GM21360 (cell line): ENCODE data around the gene RASA4B.
"Not testable (repeated sequence)": the region's sequence is repeated elsewhere in the genome, so short reads cannot be mapped to it uniquely, and the experiment has no call there.

Experiments
- ATAC-seq: cut with Tn5 transposase; IDR thresholded peaks from one replicate; pipeline ENCODE4 v1.9.1; 2021; ENCODE audit warnings: mild to moderate bottlenecking, moderate library complexity; ENCODE audit not compliant: unreplicated experiment

Gene RASA4B

DNA sequence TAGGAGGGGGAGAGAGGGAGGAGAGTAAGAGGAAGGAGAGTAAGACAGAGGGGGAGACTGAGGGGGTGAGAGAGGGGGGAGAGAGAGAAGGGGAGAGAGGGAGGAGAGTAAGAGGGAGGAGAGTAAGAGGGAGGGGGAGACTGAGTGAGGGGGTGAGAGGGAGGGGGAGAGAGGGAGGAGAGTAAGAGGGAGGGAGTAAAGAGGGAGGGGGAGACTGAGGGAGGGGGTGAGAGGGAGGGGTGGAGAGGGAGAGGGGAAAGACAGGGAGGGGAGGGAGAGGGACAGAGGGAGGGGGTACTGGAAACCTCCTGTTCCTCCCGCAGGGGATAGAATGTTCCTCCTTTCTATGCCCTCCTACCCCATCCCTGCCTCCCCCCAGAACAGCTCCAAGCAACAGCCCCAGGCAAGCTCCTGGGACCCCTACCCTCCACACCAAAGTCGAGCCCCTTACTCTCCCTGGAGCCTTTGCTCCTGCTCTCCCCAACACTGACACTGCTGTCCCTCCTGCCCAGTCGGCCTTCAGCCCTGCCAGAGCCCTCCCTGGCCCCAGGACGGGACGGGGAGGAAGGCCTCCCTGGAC is 4.8 kb downstream of the RASA4B start:
- ATAC-seq, result not testable (repeated sequence)

DNA sequence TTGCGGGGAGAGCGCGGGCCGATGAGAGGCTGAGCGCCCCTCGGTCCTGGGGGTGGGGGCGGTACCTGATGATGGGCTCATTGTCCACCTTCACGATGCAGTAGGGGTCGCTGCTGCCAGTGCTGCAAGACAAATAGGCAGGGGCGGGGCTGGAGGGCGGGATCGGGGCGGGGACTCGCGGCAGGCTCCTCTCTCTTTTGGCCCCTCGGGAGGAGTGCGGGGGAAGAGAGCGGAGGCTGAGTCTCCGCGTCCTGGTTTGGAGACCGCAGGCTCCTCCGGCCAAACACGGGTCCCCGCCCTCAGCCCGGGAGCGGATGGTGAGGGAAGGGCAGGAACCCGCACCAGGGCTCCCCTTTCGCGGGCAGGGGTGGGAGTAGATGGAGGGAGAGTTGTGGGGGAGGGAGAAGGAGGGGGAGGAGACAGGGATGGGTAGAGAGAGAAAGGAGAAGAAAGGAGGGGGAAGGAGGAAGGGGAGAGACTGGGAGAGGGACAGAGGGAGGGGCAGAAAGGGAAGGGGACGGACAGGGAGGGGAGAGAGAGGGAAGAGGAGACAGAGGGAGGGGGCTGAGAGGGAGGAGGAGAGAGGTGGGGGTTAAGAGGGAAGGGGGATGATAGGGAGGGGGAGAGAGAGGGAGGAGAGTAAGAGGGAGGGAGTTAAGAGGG is 5.6 kb downstream of the RASA4B start:
- peak; percentile 40 for ATAC-seq

DNA sequence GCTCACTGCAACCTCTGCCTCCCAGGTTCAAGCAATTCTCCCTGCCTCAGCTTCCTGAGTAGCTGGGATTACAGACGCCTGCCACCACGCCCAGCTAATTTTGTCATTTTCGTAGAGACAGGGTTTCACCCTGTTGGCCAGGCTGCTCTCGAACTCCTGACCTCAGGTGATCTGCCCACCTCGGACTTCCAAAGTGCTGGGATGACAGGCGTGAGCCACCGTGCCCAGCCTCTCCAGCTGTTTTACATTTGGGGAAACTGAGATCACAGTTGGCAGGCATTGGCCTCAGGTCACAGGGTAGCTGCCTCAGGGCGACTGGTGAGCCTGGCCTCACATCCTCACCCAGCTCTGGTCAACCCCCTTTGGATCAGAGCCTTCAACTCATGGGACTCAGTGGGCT is 7.0 kb downstream of the RASA4B start:
- not testable (repeated sequence) for ATAC-seq

DNA sequence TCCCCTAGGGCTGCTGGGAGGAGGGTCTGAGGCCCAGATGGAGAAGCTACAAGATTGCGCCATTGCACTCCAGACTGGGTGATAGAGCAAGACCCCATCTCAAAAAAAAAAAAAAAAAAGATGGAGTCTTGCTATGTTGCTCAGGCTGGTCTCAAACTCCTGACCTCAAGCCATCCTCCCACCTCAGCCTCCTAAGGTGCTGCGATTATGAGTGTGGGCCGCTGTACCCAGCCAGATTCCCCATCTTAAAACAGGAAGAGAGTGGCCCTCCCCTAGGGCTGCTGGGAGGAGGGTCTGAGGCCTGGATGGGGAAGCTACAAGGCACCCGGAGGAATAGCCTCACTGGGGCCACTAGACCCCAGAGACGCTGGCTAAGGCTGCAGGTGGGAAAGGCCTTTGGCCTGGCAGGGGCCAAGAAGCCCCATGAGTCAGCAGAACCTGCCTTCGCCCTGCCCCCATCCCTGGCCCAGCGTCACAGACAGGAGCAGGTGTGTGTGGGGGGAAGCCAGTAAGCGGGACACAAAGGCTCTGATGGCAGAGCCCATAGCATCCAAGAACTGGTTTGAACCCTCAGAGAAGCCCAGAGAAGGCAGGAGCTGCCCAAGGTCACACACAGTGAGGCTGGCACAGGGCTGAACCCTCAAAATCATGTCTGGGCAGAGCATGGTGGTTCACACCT is 10.0 kb downstream of the RASA4B start:
- ATAC-seq, result not testable (repeated sequence)

DNA sequence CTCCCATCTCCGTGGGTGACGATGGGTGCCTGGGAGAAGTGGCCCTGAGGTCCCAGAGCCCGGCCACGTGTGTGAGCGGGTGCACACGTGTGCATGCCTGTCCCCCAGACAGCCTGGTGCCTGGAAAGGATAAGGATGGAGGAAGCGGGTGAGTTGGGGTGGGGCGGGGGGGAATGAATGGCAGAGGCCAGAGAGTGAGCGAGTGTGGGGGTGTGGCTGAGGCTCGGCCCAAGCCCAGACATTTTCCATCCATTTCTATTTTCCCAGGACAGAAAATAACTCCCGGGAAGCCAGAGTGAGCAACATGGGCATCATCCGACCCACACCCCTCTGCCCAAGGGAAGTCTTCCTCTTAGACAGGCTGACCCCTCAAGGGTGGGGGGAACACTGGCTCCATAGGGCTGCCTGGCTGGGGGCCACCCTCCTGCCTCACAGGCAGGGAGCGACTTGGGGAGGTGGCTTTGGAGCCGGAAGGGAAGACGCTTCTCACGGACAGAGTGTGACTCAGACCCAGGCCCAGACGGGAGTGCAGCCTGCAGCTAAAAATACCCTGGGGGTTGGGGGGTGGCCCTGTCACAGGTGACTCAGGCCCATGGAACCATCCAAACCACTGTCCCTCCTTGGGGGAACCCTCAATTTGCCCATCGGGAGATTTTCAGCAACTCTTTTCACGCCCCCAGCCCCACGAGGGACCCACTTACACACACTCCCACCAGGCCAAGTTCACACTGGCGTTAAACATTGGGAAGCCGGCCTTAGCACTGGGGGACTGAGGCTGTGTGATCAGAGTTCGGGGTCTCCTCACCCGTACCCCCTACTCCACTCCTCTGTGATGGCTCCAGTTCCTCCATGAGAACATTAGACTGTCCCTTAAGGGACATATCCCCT is 12.0 kb downstream of the RASA4B start:
- ATAC-seq, result not testable (repeated sequence)

DNA sequence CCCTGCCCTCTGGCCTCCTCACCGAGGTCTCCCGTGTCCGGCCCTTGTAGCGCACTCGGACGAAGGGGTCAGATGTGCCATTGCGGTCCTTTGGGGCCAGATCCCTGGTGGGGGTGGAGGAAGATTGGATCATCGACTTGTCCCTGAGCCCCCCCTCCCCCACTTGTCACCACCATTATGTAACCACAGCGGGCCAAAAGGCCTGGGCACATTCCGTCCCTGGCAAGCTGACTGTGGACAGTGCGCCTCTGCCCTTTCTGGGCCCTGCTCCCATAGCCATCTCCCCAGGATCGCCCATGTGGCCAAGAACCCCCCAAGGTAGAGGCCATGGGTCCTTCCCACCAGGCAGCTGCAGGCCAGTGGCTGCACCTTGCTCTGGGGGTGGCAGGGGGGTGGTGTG is 14.4 kb downstream of the RASA4B start:
- ATAC-seq, result not testable (repeated sequence)

DNA sequence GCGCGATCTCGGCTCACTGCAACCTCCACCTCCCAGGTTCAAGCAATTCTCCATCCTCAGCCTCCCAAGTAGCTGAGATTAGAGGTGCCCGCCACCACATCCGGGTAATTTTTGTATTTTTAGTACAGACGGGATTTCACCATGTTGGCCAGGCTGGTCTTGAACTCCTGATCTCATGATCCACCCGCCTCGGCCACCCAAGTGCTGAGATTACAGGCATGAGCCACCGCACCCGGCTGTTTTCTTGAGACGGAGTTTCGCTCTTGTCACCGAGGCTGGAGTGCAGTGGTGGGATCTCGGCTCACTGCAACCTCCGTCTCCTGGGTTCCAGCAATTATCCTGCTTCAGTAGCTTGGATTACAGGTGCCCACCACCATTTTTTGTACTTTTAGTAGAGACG is 19.3 kb downstream of the RASA4B start:
- ATAC-seq, result not testable (repeated sequence)

DNA sequence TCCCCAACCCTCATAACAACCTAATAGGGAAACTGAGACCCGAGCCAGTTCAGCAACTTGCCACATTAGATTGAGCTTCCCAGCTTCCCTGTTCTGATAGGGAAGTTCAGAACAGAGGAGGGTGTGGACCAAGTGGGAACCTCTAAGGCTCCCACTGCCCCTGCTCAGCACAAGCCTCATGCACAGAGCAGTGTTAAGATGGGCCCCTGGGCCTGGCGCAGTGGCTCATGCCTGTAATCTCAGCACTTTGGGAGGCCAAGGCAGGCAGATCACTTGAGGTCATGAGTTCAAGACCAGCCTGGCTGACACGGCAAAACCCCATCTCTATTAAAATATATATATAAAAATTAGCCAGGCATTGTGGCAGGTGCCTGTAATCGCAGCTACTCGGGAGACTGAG is 20.3 kb downstream of the RASA4B start:
- ATAC-seq, result not testable (repeated sequence)

DNA sequence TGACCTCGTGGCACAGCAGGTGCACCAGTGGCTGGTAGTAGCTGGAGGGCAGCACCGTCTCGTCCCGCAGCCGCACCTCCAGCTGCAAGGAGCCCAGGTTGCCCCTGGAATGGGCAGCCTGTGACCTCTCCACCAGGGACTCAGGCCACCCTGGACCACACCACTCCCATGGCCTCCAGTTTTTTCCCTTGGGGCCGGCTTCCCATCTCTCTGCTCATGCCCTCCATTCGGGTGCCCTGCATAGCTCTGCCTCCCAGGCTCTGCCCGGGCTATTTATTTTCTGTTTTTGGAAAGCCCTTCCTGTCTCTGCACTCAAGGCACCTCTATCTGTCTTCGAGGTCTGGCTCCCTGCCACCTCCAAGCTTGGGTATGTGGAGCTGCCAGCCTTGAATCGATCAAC is 20.7 kb downstream of the RASA4B start:
- ATAC-seq, result not testable (repeated sequence)

DNA sequence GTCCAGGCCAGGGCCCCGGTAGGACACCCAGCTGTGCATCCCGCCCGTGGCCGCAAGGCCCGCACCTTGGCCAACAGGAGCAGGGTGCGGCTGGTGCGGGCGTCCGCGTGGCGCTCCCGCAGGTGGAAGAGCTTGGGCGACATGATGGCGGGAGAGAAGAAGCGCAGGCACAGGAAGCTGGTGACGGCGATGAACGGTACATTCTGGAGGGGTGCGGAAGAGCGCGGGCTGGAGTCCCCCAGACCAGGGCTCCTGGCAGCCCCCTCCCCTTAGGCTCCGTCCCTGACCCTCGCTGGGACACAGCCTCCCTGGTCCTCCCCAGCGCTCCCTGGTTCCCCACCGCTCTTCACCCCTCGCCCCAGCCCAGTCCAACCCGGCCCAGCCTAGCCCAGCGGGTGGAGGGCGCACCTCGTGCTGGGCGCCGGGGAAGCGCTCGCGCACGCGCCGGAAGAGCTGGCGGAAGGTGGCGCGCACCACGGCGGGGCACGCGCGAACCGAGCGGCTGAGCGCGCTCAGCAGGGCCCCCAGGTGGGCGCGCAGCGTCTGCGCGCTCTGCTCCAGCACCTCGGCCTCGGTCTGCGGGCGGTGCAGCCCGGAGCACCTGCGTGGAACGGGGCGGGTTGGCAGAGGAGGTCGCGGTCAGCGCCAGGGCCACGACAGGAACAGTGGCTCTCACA is 23.0 kb downstream of the RASA4B start:
- ATAC-seq, result peak; percentile 55

DNA sequence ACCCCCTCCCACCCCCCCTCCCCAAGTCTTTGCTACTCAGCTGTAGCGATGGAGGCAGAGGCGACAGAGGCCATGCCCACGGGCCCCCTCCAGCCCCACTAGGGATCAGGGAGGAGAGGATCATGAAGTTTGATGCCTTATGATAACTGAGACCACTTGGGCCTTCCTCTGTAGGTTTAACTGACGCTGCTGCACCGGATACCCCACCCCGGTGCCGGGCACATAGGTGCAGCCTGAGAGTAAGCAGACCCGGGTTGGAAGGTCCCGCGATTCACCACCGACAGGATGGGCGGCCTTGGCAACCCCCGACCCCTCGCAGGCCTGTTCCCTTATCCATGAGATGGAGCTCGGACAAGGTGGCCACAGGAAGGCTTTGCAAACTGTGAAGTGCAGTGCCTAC is 23.6 kb downstream of the RASA4B start:
- not testable (repeated sequence) for ATAC-seq

DNA sequence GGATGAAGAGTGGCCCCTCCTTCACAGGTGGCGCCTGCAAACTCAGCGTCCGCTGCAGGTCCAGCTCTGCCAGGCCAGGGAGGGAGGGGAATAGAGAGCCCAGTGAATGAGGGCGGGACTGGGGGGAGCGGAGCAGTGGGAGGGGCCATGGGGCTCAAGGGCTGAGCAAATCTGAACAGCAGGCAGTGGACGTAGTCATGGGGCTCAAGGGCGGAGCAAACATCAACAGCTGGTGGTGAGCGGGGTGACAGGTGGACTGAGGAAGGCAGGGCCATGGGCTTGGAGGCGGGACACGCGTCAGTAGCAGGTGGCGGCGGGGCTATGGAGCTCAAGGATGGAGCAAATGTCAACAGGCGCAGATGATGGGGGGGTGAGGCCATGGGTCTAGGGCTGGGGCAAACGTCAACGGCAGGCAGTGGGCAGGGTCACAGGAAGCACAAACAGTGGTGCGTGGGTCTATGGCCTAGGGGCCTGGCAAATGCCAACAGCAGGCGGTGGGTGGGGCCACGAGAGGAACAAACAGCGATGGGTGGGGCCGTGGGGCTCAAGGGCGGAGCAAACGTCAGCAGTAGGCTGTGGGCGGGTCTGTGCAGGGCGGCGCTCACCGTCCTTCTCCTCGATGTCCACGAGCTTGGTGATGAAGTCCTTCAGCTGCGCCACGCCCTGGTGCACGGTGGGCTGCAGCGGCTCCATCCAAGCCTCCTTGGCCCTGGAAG is 24.2 kb downstream of the RASA4B start:
- peak; percentile 24 for ATAC-seq

DNA sequence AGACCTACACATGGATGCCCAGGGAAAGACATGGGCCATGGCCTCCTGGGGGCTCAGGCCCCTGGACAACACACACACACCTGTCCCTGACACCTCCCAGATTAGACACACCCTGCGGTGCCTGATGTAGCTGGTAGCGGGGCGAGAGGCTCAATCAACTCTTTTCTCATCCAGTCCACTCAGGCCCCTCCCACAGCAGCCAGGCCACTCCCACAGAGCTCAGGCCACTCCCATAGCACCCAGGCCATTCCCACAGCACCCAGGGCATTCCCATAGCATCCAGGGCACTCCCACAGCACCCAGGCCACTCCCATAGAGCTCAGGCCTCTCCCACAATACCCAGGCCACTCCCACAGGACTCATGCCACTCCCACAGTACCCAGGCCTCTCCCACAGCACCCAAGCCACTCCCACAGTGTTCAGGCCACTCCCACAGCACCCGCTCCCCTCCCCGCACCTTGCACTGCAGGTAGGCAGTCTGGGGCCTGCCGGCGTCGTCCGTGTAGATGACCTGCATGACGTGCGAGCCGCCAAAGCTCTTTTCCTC is 27.0 kb downstream of the RASA4B start:
- ATAC-seq, result peak; percentile 58

DNA sequence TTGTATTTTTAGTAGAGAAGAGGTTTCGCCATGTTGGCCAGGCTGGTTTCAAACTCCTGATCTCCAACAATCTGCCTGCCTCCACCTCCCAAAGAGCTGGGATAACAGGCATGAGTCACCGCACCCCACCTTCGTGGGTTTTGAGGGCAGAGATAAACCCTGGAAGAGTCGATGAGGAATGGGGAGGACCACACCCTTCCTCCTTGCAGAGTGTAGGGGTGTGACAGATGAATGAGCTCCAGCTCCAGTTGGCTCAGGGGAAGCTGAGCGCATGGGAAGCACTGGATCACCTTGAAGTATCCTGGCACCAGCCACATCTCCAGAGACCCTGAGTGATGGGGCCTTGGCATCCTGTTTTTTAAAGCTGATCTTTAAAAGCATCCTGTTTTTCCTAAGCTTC is 33.3 kb downstream of the RASA4B start:
- ATAC-seq, result not testable (repeated sequence)

DNA sequence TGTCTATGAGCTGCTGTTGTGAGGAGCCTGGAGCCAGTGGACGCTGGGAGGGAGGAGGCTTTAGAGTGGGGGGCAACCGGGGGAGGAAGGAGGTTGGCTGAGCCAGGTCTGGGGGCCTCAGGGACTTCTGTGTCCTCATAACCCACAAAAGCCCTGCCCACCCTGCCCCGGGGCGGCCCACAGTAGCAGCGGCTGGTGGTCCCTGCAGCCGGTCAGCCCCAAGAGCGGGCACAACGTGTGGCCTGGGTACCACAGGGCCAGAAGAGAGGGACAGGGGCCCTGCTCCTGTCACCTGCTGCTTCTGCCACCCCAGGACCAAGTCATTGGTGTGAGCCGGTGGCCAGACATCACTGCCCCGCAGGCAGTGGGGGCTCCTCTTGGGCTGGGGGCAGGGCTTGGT is 35.6 kb downstream of the RASA4B start:
- not testable (repeated sequence) for ATAC-seq

DNA sequence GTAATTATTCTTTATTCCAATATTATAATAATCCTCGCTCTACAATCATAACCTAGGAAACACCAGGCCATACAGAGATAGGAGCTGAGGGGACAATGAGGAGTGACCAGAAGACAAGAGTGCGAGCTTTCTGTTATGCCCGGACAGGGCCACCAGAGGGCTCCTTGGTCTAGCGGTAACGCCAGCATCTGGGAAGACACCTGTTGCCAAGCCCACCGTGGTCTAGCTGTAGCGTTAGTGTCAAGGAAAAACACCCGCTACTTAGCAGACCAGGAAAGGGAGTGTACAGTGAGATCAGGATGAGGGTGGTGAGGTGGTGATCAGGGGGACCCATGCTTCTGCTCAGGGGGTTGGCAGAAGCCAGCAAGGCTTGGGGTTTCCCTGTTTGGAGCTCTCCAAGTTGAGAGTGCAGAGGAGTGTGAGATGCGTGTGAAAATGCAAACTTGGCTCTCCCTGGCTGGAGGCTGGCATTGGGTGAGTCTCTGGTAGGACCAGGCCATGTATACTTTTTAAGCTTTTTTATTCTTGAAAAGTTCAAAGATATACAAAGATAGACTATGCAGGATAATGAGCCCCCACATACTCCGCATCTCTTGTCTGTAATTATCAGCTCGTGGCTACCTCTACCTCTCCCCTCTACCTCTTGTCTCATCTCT is 37.5 kb downstream of the RASA4B start:
- not testable (repeated sequence) for ATAC-seq

DNA sequence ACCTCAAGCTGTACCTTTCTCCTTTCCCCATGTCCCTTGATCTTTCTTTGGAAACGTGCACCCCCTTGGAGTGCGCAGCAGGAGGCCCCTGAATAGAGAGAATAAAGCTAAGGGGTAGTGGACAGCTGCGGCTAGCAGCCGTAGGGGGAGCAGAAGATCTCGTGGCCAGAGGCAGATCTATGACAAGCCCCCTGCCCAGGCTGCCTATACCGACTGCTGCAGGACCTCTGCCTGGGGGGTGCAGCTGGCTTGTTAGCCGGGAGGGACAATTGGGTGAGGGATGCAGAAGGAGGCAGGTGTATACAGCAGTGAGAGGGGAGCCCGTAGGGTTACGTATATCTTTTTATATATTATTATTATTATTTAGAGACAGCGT is 38.4 kb downstream of the RASA4B start:
- peak; percentile 34 for ATAC-seq

DNA sequence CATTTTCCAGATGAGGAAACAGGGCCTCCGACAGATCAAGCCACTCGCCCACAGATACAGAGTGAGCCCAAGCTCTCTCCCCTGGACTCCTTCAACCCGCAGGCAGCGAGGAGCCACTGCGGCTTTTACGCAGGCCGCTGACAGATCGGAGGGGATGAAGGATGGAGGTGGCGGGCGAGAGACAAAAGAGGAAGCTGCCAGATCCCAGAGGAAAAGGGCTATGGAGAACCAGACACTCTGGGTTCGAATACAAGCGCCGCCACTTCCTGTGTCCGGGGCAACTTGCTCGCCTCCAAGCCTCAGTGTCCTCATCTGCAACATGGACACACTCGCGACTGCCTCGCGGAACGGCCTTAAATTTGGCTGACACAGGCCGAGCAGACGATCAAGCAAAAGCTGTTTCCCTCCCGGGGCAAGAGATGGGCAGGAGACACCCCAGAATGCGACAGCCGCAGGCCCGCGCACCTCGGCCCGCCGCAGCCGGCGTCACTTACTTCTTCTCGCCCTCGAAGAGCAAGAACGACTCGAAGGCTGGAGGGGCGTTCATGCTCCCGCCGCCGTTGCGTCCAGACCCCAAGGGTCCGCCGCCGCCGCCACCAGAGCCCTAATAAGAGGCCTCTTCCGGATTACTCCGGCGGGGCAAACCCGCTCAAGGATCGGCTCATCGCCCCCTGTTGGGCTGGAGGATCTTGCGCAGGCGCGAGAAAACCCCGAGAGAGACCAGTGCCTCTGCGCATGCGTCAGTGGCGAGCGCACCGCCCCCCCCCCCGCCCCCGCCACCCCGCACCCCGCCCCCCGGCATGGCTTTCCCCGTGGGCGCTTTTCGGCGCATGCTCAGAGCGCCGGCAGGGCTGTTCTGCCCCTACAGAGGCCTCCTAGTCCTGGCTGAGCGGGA is 39.0 kb downstream of the RASA4B start, which contains the start of gene POLR2J:
POLR2J (minus strand) TSS at position 609 of the 895 bp plus-strand sequence; CDS start at position 547, 62 bp downstream.
- peak; percentile 85 for ATAC-seq
